ENCODE data around the gene TBC1D3B. TPM values are rescaled to one million over a fixed set of nuclear protein-coding genes. Genes with fewer than 3 reads are reported as not detected.

Gene TBC1D3B
- polyA plus RNA-seq, 1 experiment, result 2.3 TPM

DNA sequence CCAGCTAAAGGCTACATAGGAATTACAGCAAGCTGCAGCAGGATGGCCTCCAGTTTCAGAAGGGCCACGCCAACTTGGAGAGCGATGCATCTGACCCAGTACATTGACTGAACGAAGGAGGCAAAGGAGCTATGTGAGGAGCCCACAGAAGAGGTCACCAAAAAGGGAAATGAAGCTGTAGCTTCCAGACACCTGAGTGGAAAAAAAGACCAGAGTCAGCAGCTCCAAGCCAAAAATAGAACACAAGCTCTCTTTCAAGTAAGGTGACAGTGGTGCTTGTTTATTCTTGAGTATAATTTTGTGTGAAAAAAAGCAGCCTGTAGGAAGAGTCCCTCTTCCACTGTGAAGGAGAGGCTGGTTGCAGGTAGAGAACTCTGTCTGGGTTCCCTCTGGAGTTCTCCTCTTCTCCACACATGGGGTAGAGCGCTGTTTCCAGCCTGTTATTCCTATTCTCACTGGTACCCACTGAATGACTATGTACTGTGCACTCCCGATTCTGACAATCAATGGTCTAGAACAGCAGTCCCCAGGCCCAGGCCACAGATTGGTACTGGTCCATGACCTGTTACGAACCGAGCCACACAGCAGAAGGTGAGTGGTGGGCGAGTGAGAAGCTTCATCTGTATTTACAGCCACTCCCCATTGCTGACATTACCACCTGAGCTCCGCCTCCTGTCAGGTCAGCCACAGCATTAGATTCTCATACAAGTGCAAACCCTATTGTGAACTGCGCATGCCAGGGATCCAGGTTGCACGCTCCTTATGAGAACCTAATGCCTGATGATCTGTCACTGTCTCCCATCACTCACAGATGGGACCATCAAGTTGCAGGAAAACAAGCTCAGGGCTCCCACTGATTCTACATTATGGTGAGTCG is 57.7 kb downstream of the TBC1D3B start:
- H3K27me3 ChIP-seq (ENCODE audit: control insufficient read depth, insufficient read depth, low read length), result no peaks in the 10 kb centered on the region
- H3K4me3 ChIP-seq (ENCODE audit: low read depth, low read length), result no peak overlapping the region
- H3K36me3 ChIP-seq (ENCODE audit: control insufficient read depth, insufficient read depth, low read length), result no peaks in the 10 kb centered on the region
- ChIA-PET POLR2A (no interaction called here), CTCF (interaction anchor here (1.0 kb wide), 1 partner anchor 24 kb away, joined by 3 read pairs; no protein-coding TSS in a partner anchor)
- TF ChIP-seq CTCF (IDR thresholded peaks at IDR 0.05; ENCODE audit: insufficient read depth, low read depth, low read length), result no peak
- no peak for DNase-seq (ENCODE audit: low read depth)

GRCh38 chr17:36117505-36118382 is 58.7 kb downstream of the TBC1D3B start:
- ChIA-PET CTCF (no interaction called here), POLR2A (no interaction called here)
- DNase-seq (ENCODE audit: low read depth), result no peak
- TF ChIP-seq CTCF (IDR thresholded peaks at IDR 0.05; ENCODE audit: insufficient read depth, low read depth, low read length), result no peak
- no peak overlapping the region for H3K4me3 ChIP-seq (ENCODE audit: low read depth, low read length)
- H3K36me3 ChIP-seq (ENCODE audit: control insufficient read depth, insufficient read depth, low read length), result no peaks in the 10 kb centered on the region
- H3K27me3 ChIP-seq (ENCODE audit: control insufficient read depth, insufficient read depth, low read length), result no peaks in the 10 kb centered on the region

Other genes with a start within 250 kb of the TBC1D3B start
- 0.17 and 0.20 TPM in 2 replicates for gene RDM1, start 245.9 kb downstream of the TBC1D3B start, polyA plus RNA-seq (2011; rRNA removed)
- gene LYZL6, start 232.9 kb downstream of the TBC1D3B start, polyA plus RNA-seq (2011; rRNA removed), result not detected in 2 replicates
- not detected in 2 replicates for gene CCL16, start 195.1 kb downstream of the TBC1D3B start, polyA plus RNA-seq (2011; rRNA removed)
- not detected in 2 replicates for gene CCL14, start 189.9 kb downstream of the TBC1D3B start, polyA plus RNA-seq (2011; rRNA removed)
- gene CCL15, start 175.1 kb downstream of the TBC1D3B start, polyA plus RNA-seq (2011; rRNA removed), result not detected in 2 replicates
- not detected in 2 replicates for gene CCL23, start 158.7 kb downstream of the TBC1D3B start, polyA plus RNA-seq (2011; rRNA removed)
- gene CCL18, start 112.4 kb downstream of the TBC1D3B start, polyA plus RNA-seq (2011; rRNA removed), result not detected in 2 replicates
- gene CCL3, start 86.5 kb downstream of the TBC1D3B start, polyA plus RNA-seq (2011; rRNA removed), result not detected in 2 replicates
- gene CCL4, start 72.8 kb downstream of the TBC1D3B start, polyA plus RNA-seq (2011; rRNA removed), result not detected in 2 replicates
- not detected in 2 replicates for gene CCL3L1, start 20.1 kb upstream of the TBC1D3B start, polyA plus RNA-seq (2011; rRNA removed)
- not detected in 2 replicates for gene CCL4L2, start 34.4 kb upstream of the TBC1D3B start, polyA plus RNA-seq (2011; rRNA removed)
- 0.11 TPM in 1 of 2 replicates, not detected in the other for gene TBC1D3I, start 87.9 kb upstream of the TBC1D3B start, polyA plus RNA-seq (2011; rRNA removed)
- gene TBC1D3G, start 147.2 kb upstream of the TBC1D3B start, polyA plus RNA-seq (2011; rRNA removed), result not detected in 2 replicates
- gene TBC1D3H, start 211.8 kb upstream of the TBC1D3B start, polyA plus RNA-seq (2011; rRNA removed), result not detected in 2 replicates